ENCODE results near the gene LEP. TPM values are rescaled to one million over a fixed set of nuclear protein-coding genes. Genes with fewer than 3 reads are reported as not detected.

LEP gene
- total and polyA plus RNA-seq, 9 of the 15 experiments (the other 6 are each of a cell fraction or from before 2014, with no cell fraction given): not detected

GRCh38 chr7:128204455-128204854 is 36.6 kb upstream of the LEP start (continued):
- peak in 1 of 2 experiments; percentile 37; a peak in 1 of 4 replicates for TF ChIP-seq RCOR1 (IDR thresholded peaks at IDR 0.05; ENCODE audit: borderline replicate concordance in 1 of 2, low read depth in 2 of 2, low read length in 2 of 2)
- TF ChIP-seq THRA (IDR thresholded peaks at IDR 0.05): no peak
- TF ChIP-seq, protein P1, sequence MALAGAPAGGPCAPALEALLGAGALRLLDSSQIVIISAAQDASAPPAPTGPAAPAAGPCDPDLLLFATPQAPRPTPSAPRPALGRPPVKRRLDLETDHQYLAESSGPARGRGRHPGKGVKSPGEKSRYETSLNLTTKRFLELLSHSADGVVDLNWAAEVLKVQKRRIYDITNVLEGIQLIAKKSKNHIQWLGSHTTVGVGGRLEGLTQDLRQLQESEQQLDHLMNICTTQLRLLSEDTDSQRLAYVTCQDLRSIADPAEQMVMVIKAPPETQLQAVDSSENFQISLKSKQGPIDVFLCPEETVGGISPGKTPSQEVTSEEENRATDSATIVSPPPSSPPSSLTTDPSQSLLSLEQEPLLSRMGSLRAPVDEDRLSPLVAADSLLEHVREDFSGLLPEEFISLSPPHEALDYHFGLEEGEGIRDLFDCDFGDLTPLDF (CRISPR knock-in tag; IDR thresholded peaks at IDR 0.05): no peak
- peak; percentile 88 for TF ChIP-seq SMARCA4 (IDR thresholded peaks at IDR 0.05)
- TF ChIP-seq SMARCB1 (IDR thresholded peaks at IDR 0.05; ENCODE audit: insufficient read length, low read depth): no peak
- peak; percentile 83 for TF ChIP-seq POLR2AphosphoS5 (IDR thresholded peaks at IDR 0.05; ENCODE audit: control insufficient read depth, insufficient read depth, low read depth, low read length)
- TF ChIP-seq, protein P2, sequence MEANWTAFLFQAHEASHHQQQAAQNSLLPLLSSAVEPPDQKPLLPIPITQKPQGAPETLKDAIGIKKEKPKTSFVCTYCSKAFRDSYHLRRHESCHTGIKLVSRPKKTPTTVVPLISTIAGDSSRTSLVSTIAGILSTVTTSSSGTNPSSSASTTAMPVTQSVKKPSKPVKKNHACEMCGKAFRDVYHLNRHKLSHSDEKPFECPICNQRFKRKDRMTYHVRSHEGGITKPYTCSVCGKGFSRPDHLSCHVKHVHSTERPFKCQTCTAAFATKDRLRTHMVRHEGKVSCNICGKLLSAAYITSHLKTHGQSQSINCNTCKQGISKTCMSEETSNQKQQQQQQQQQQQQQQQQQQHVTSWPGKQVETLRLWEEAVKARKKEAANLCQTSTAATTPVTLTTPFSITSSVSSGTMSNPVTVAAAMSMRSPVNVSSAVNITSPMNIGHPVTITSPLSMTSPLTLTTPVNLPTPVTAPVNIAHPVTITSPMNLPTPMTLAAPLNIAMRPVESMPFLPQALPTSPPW (CRISPR knock-in tag; IDR thresholded peaks at IDR 0.05): peak; percentile 65
- TF ChIP-seq CREM (IDR thresholded peaks at IDR 0.05; ENCODE audit: low read depth): peak; percentile 31; the same call in 1 of the 2 replicates
- TF ChIP-seq L3MBTL2 (IDR thresholded peaks at IDR 0.05): peak; percentile 41; the same call in 1 of the 2 replicates
- no peak for TF ChIP-seq ZBTB1 (CRISPR knock-in tag; IDR thresholded peaks at IDR 0.05; ENCODE audit: borderline replicate concordance, low read depth)
- TF ChIP-seq, protein P3, sequence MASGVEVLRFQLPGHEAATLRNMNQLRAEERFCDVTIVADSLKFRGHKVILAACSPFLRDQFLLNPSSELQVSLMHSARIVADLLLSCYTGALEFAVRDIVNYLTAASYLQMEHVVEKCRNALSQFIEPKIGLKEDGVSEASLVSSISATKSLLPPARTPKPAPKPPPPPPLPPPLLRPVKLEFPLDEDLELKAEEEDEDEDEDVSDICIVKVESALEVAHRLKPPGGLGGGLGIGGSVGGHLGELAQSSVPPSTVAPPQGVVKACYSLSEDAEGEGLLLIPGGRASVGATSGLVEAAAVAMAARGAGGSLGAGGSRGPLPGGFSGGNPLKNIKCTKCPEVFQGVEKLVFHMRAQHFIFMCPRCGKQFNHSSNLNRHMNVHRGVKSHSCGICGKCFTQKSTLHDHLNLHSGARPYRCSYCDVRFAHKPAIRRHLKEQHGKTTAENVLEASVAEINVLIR (CRISPR knock-in tag; IDR thresholded peaks at IDR 0.05): no peak
- TF ChIP-seq YY1 (IDR thresholded peaks at IDR 0.05; ENCODE audit: borderline replicate concordance in 1 of 3, control insufficient read depth in 1 of 3, extremely low read depth in 1 of 3, insufficient read depth in 3 of 3, insufficient read length in 1 of 3, insufficient replicate concordance in 2 of 3, low read depth in 1 of 3, low read length in 2 of 3): peak in 1 of 3 experiments; percentile 45
- TF ChIP-seq, protein P4, sequence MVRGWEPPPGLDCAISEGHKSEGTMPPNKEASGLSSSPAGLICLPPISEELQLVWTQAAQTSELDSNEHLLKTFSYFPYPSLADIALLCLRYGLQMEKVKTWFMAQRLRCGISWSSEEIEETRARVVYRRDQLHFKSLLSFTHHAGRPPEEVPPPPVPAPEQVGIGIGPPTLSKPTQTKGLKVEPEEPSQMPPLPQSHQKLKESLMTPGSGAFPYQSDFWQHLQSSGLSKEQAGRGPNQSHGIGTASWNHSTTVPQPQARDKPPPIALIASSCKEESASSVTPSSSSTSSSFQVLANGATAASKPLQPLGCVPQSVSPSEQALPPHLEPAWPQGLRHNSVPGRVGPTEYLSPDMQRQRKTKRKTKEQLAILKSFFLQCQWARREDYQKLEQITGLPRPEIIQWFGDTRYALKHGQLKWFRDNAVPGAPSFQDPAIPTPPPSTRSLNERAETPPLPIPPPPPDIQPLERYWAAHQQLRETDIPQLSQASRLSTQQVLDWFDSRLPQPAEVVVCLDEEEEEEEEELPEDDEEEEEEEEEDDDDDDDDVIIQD (CRISPR knock-in tag; IDR thresholded peaks at IDR 0.05): no peak
- peak; percentile 86 for TF ChIP-seq EP300 (IDR thresholded peaks at IDR 0.05; ENCODE audit: low read length)
- TF ChIP-seq TRIM24 (IDR thresholded peaks at IDR 0.05): peak; percentile 92 to 95
- peak; percentile 89 for TF ChIP-seq LCOR (CRISPR knock-in tag; IDR thresholded peaks at IDR 0.05)
- TF ChIP-seq HMGXB4 (CRISPR knock-in tag; IDR thresholded peaks at IDR 0.05): no peak
- no peak for TF ChIP-seq ZSCAN29 (IDR thresholded peaks at IDR 0.05)
